ENCODE results near the gene SFXN4.

The SFXN4 gene

DNA sequence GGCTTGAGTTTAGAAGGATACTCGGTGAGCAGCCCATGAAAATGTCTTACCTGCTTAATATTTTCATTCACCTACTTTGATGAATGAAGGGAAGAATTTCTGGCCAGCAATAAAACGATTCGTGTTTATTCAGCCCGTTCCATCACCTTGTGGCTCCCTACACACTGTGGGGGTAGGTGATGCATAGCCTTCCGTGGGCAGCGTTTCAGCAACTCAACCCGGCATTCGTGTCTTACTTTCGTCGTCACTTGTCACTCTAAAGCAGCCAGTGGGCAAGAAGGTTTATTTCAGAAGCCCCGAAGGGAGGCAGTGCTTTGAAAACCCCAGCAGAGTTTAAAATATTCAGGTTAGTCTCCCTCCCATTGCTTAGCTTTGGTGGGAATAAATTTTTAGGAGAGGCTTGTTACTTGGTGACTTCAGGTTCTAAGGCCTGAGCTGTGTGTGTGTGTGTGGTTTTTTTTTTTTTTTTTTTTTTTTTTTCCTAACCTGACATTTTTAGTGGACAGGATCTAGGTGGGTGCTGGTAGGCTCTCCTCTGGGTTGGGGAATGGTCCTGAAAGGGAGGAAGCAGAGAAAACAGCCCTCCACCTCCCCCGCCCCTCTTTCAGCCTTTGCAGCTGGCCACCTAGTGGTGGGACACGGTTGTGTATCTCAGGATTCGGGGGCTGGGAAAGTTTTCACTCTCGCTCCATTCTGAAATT lies 43.7 kb upstream of the SFXN4 start:
- DNase-seq (ENCODE audit: low read depth), result peak; percentile 66
- H3K4me3 ChIP-seq (ENCODE audit: low read length), result peak overlapping the region; percentile 91
- TF ChIP-seq, protein P1, sequence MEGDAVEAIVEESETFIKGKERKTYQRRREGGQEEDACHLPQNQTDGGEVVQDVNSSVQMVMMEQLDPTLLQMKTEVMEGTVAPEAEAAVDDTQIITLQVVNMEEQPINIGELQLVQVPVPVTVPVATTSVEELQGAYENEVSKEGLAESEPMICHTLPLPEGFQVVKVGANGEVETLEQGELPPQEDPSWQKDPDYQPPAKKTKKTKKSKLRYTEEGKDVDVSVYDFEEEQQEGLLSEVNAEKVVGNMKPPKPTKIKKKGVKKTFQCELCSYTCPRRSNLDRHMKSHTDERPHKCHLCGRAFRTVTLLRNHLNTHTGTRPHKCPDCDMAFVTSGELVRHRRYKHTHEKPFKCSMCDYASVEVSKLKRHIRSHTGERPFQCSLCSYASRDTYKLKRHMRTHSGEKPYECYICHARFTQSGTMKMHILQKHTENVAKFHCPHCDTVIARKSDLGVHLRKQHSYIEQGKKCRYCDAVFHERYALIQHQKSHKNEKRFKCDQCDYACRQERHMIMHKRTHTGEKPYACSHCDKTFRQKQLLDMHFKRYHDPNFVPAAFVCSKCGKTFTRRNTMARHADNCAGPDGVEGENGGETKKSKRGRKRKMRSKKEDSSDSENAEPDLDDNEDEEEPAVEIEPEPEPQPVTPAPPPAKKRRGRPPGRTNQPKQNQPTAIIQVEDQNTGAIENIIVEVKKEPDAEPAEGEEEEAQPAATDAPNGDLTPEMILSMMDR (conservative IDR thresholded peaks at IDR 0.05; ENCODE audit: low read length), result peak; percentile 84

GRCh38 chr10:119208553-119208940 lies 43.0 kb upstream of the SFXN4 start:
- DNase-seq (ENCODE audit: low read depth), result peak; percentile 62
- TF ChIP-seq, protein P1 (conservative IDR thresholded peaks at IDR 0.05; ENCODE audit: low read length), result no peak
- H3K4me3 ChIP-seq (ENCODE audit: low read length), result peak overlapping the region; percentile 91

DNA sequence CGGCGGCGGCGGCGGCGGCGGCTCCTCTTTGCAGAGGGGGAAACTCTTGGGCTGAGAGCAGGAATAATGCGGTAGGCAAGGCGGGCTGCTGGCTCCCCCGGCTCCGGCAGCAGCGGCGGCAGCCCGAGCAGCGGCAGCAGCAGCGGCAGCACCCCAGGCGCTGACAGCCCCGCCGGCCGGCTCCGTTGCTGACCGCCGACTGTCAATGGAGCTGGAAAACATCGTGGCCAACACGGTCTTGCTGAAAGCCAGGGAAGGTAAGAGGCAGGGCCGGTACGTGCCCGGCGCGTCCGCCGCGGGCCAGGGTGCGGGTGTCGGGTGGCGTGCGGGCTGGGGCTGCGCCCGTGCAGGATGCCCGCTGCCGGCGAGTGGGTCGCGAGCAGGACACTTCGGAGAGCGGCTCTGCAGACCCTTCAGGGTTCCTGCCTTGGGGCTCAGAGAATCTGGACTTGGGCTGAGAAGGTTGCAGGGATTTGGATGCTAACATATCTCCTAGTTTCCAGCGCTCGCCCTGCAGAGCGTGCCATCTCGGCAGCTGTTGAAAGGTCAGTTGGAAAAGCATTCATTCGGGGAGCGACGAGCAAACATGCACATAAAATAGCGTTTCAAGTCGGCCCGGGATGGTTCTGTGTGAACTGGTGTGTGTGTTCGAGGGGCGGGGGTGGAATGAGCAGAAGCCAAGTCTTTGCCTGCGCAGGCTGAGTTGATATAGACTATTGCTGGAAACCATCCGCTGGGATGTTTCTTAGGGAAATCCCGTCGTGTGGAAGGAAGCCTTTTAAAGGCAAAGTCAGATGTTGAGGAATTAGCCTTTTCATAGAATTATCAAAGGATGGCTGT lies 42.4 kb upstream of the SFXN4 start:
- DNase-seq (ENCODE audit: low read depth), result peak; percentile 53
- H3K4me3 ChIP-seq (ENCODE audit: low read length), result peak overlapping the region; percentile 91
- TF ChIP-seq, protein P1 (conservative IDR thresholded peaks at IDR 0.05; ENCODE audit: low read length), result no peak

GRCh38 chr10:119207366-119207666 lies 41.8 kb upstream of the SFXN4 start, which contains the start of gene GRK5:
TSS of gene GRK5 (plus strand) at chr10:119207571. CDS start at chr10:119207918, 347 bp downstream.
- TF ChIP-seq, protein P1 (conservative IDR thresholded peaks at IDR 0.05; ENCODE audit: low read length), result no peak
- peak; percentile 97 for DNase-seq (ENCODE audit: low read depth)
- peak within 1 kb of the TSS; percentile 91 for H3K4me3 ChIP-seq (ENCODE audit: low read length)

- H3K4me3 ChIP-seq (ENCODE audit: low read length), result peak overlapping the region; percentile 57
- peak; percentile 68 for DNase-seq (ENCODE audit: low read depth)
- TF ChIP-seq, protein P1 (conservative IDR thresholded peaks at IDR 0.05; ENCODE audit: low read length), result no peak; the same call in none of the 2 replicates
These were observed 41.3 kb upstream of the SFXN4 start for GRCh38 chr10:119206603-119207365.

GRCh38 chr10:119205894-119206602 lies 40.5 kb upstream of the SFXN4 start:
- TF ChIP-seq, protein P1 (conservative IDR thresholded peaks at IDR 0.05; ENCODE audit: low read length), result no peak
- peak; percentile 34 for DNase-seq (ENCODE audit: low read depth)
- H3K4me3 ChIP-seq (ENCODE audit: low read length), result peak overlapping the region; percentile 57

All from AG10803 (cell line).